CD8-positive, alpha-beta memory T cell (primary cell): ENCODE data around the gene CNIH1. TPM values are rescaled to one million over a fixed set of nuclear protein-coding genes. Genes with fewer than 3 reads are reported as not detected.
"Not testable (repeated sequence)": the region's sequence is repeated elsewhere in the genome, so short reads cannot be mapped to it uniquely, and the experiment has no call there.

Source experiments
- CTCF ChIA-PET: fragments of 350-600 bp; sonication (Branson Sonifier 250); formaldehyde crosslinking; loops from one replicate; lab custom pipeline; 2021; ENCODE audit warnings: antibody characterized with exemption; lab: Charles Lee
- POLR2A ChIA-PET: fragments of 350-600 bp; sonication (Branson Sonifier 250); formaldehyde crosslinking; loops from one replicate; lab custom pipeline; 2021; ENCODE audit warnings: antibody characterized with exemption; lab: Charles Lee
- DNase-seq, 5 donors: peaks; one replicate each; pipeline versions ENCODE4 v3.0.0 to v3.0.0-alpha.2; 2020 to 2022; ENCODE audit warnings: mixed read lengths in 1 of 5
- H3K27ac ChIP-seq: one replicate; pipeline ENCODE4 v1.7.0; 2013; ENCODE audit warnings: low read depth, mild to moderate bottlenecking, low read length, moderate library complexity
- H3K27me3 ChIP-seq: 2 replicates; pipeline ENCODE4 v1.7.0; 2013; ENCODE audit warnings: low read length, mild to moderate bottlenecking; ENCODE audit not compliant: insufficient read depth, poor library complexity, severe bottlenecking
- H3K36me3 ChIP-seq: 2 replicates; pipeline ENCODE4 v1.7.0; 2013; ENCODE audit warnings: mild to moderate bottlenecking, low read length, moderate library complexity; ENCODE audit not compliant: insufficient read depth
- H3K4me1 ChIP-seq: 2 replicates; pipeline ENCODE4 v1.7.0; 2013; ENCODE audit warnings: mild to moderate bottlenecking, low read length, moderate library complexity; ENCODE audit not compliant: insufficient read depth
- H3K4me3 ChIP-seq: 2 replicates; pipeline ENCODE4 v1.7.0; 2013; ENCODE audit warnings: mild to moderate bottlenecking, low read length
- H3K9me3 ChIP-seq: 2 replicates; pipeline ENCODE4 v1.7.0; 2013; ENCODE audit warnings: mild to moderate bottlenecking, low read length
- H3K27ac Mint-ChIP-seq, 8 donors: one replicate each; pipeline ENCODE4 v1.8.0; 2020 to 2021; ENCODE audit warnings: mixed read lengths in 8 of 8, mild to moderate bottlenecking in 6 of 8, inconsistent platforms in 3 of 8, moderate library complexity in 3 of 8
- H3K27me3 Mint-ChIP-seq, 2 donors: one replicate each; pipeline ENCODE4 v1.8.0; 2020 to 2021; ENCODE audit warnings: mixed read lengths in 2 of 2, mild to moderate bottlenecking in 1 of 2, moderate library complexity in 1 of 2
- H3K36me3 Mint-ChIP-seq, 3 donors: one replicate each; pipeline ENCODE4 v1.8.0; 2020 to 2021; ENCODE audit warnings: mixed read lengths in 3 of 3, inconsistent platforms in 1 of 3, mild to moderate bottlenecking in 1 of 3
- H3K4me1 Mint-ChIP-seq, 3 donors: one replicate each; pipeline ENCODE4 v1.8.0; 2020 to 2021; ENCODE audit warnings: mixed read lengths in 3 of 3, inconsistent platforms in 1 of 3, mild to moderate bottlenecking in 1 of 3
- H3K4me3 Mint-ChIP-seq, 7 donors: one replicate each; pipeline ENCODE4 v1.8.0; 2020 to 2021; ENCODE audit warnings: mixed read lengths in 7 of 7, mild to moderate bottlenecking in 6 of 7, moderate library complexity in 4 of 7, inconsistent platforms in 2 of 7
- H3K9me3 Mint-ChIP-seq, 5 donors: one replicate each; pipeline ENCODE4 v1.8.0; 2020 to 2022; ENCODE audit warnings: mixed read lengths in 5 of 5, mild to moderate bottlenecking in 3 of 5, moderate library complexity in 2 of 5, inconsistent platforms in 1 of 5
- polyA plus RNA-seq: library from polyadenylated mRNA; unstranded; fragments of 300-500 nt; fragmentation: Illumina TruSeq; gene quantifications from one replicate; pipeline ENCODE4 v1.2.3, GENCODE V29; 2021
- total RNA-seq, 2 experiments: library from RNA; stranded (reverse); gene quantifications; one replicate each; pipeline ENCODE4 v1.2.3, GENCODE V29; 2021

Gene CNIH1
- total and polyA plus RNA-seq, 3 experiments from 2014 or later, result 84.9 to 104 (median 87.1) TPM

GRCh38 chr14:54396493-54397335, 44.5 kb downstream of the CNIH1 start, which contains the start of gene CDKN3:
Gene CDKN3 (plus strand): TSS chr14:54397007. CDS start chr14:54397069, 62 bp downstream.
- ChIA-PET CTCF (interaction anchor here (0.8 to 1.7 kb wide), 10 partner anchors 9 to 378 kb away, joined by 3 to 5 read pairs (median 4); no protein-coding TSS in a partner anchor), POLR2A (interaction anchor here (1.5 kb wide), 1 partner anchor 9 kb away, joined by 3 read pairs; no protein-coding TSS in a partner anchor)
- peak within 1 kb of the TSS; percentile 82 to 91 (median 89) for H3K4me3 Mint-ChIP-seq

GRCh38 chr14:54396183-54396492, 45.0 kb downstream of the CNIH1 start:
- POLR2A ChIA-PET, result interaction anchor here (1.5 kb wide), 1 partner anchor 8 kb away, joined by 3 read pairs; no protein-coding TSS in a partner anchor
- Mint-ChIP-seq H3K36me3 (peaks cover 0 to 6% (median 0%) of the 10 kb centered on the region in 3 donors), H3K4me3 (peak overlapping the region; percentile 82 to 91 (median 89)), H3K9me3 (no peaks in the 10 kb centered on the region), H3K4me1 (peaks cover 20 to 28% (median 22%) of the 10 kb centered on the region in 3 donors), H3K27me3 (peaks cover 4 to 8% of the 10 kb centered on the region in 2 donors), H3K27ac (peak overlapping the region in 6 of 8 donors; percentile 60 to 89 (median 80))
- Histone ChIP-seq H3K4me3 (peak overlapping the region; percentile 62), H3K36me3 (no peaks in the 10 kb centered on the region), H3K9me3 (no peaks in the 10 kb centered on the region), H3K27ac (no peak overlapping the region), H3K4me1 (peaks cover 5% of the 10 kb centered on the region), H3K27me3 (peaks cover 3% of the 10 kb centered on the region)
- DNase-seq, result peak in 1 of 5 donors; percentile 46
- CTCF ChIA-PET, result interaction anchor here (0.8 to 1.7 kb wide), 5 partner anchors 9 to 48 kb away, joined by 3 to 5 read pairs (median 4); no protein-coding TSS in a partner anchor

More at GRCh38 chr14:54396493-54397335, 44.5 kb downstream of the CNIH1 start, which contains the start of gene CDKN3:
- Mint-ChIP-seq H3K27ac (peak within 1 kb of the TSS; percentile 43 to 89 (median 73)), H3K36me3 (peaks cover 0 to 6% (median 0%) of the 10 kb centered on the region in 3 donors), H3K9me3 (no peaks in the 10 kb centered on the region), H3K27me3 (peaks cover 0 to 2% of the 10 kb centered on the region in 2 donors), H3K4me1 (peaks cover 20 to 28% (median 22%) of the 10 kb centered on the region in 3 donors)
- no peaks in the 10 kb centered on the region for H3K9me3 ChIP-seq
- H3K36me3 ChIP-seq, result no peaks in the 10 kb centered on the region
- H3K27ac ChIP-seq, result peak within 1 kb of the TSS; percentile 39
- no peaks in the 10 kb centered on the region for H3K27me3 ChIP-seq
- H3K4me1 ChIP-seq, result peaks cover 5% of the 10 kb centered on the region
- peak within 1 kb of the TSS; percentile 70 for H3K4me3 ChIP-seq
- DNase-seq, result peak; percentile 96 to 97 (median 97)

GRCh38 chr14:54395716-54396115, 45.5 kb downstream of the CNIH1 start:
- Histone ChIP-seq H3K36me3 (no peaks in the 10 kb centered on the region), H3K4me1 (peaks cover 5% of the 10 kb centered on the region), H3K27ac (no peak overlapping the region), H3K4me3 (no peak overlapping the region), H3K9me3 (no peaks in the 10 kb centered on the region), H3K27me3 (peaks cover 4% of the 10 kb centered on the region)
- peaks cover 0 to 6% (median 0%) of the 10 kb centered on the region in 3 donors for H3K36me3 Mint-ChIP-seq
- ChIA-PET CTCF (interaction anchor here (0.8 to 1.2 kb wide), 2 partner anchors 8 to 36 kb away, joined by 3 to 4 read pairs; no protein-coding TSS in a partner anchor), POLR2A (no interaction called here)
- DNase-seq, result no peak
- peak overlapping the region in 1 of 8 donors; percentile 17 for H3K27ac Mint-ChIP-seq
- peak overlapping the region in 5 of 7 donors; percentile 14 to 91 (median 39) for H3K4me3 Mint-ChIP-seq
- H3K27me3 Mint-ChIP-seq, result peaks cover 5 to 10% of the 10 kb centered on the region in 2 donors
- H3K9me3 Mint-ChIP-seq, result no peaks in the 10 kb centered on the region
- peaks cover 20 to 28% (median 22%) of the 10 kb centered on the region in 3 donors for H3K4me1 Mint-ChIP-seq

- CTCF ChIA-PET, result no interaction called here
- peak overlapping the region in 1 of 7 donors; percentile 15 for H3K4me3 Mint-ChIP-seq
Measured at GRCh38 chr14:54395284-54395683, 45.9 kb downstream of the CNIH1 start.

GRCh38 chr14:54394596-54394995, 46.6 kb downstream of the CNIH1 start:
- Histone ChIP-seq H3K9me3 (no peaks in the 10 kb centered on the region), H3K4me3 (no peak overlapping the region), H3K36me3 (no peaks in the 10 kb centered on the region), H3K27ac (no peak overlapping the region), H3K27me3 (peaks cover 4% of the 10 kb centered on the region), H3K4me1 (peaks cover 5% of the 10 kb centered on the region)
- ChIA-PET CTCF (no interaction called here), POLR2A (no interaction called here)
- Mint-ChIP-seq H3K36me3 (peaks cover 0 to 6% (median 0%) of the 10 kb centered on the region in 3 donors), H3K4me3 (no peak overlapping the region), H3K27ac (no peak overlapping the region), H3K4me1 (peaks cover 20 to 28% (median 22%) of the 10 kb centered on the region in 3 donors), H3K27me3 (peaks cover 5 to 13% of the 10 kb centered on the region in 2 donors), H3K9me3 (no peaks in the 10 kb centered on the region)
- DNase-seq, result no peak

More at GRCh38 chr14:54395284-54395683, 45.9 kb downstream of the CNIH1 start:
- Mint-ChIP-seq H3K27me3 (peaks cover 5 to 13% of the 10 kb centered on the region in 2 donors), H3K4me1 (peaks cover 20 to 28% (median 22%) of the 10 kb centered on the region in 3 donors), H3K27ac (no peak overlapping the region), H3K36me3 (peaks cover 0 to 6% (median 0%) of the 10 kb centered on the region in 3 donors), H3K9me3 (no peaks in the 10 kb centered on the region)
- no peak for DNase-seq
- H3K36me3 ChIP-seq, result no peaks in the 10 kb centered on the region
- POLR2A ChIA-PET, result no interaction called here
- H3K4me1 ChIP-seq, result peaks cover 5% of the 10 kb centered on the region
- H3K9me3 ChIP-seq, result no peaks in the 10 kb centered on the region
- no peak overlapping the region for H3K27ac ChIP-seq
- H3K4me3 ChIP-seq, result no peak overlapping the region
- H3K27me3 ChIP-seq, result peaks cover 4% of the 10 kb centered on the region

GRCh38 chr14:54392986-54393884, 47.9 kb downstream of the CNIH1 start:
- H3K4me1 Mint-ChIP-seq, result peaks cover 14 to 16% (median 16%) of the 10 kb centered on the region in 3 donors
- H3K4me3 ChIP-seq, H3K36me3 ChIP-seq, H3K27ac Mint-ChIP-seq, H3K9me3 Mint-ChIP-seq, CTCF ChIA-PET, H3K4me3 Mint-ChIP-seq, H3K27me3 ChIP-seq, H3K27ac ChIP-seq, H3K9me3 ChIP-seq, H3K36me3 Mint-ChIP-seq, POLR2A ChIA-PET, DNase-seq, H3K4me1 ChIP-seq: not testable (repeated sequence)
- H3K27me3 Mint-ChIP-seq, result peaks cover 10 to 22% of the 10 kb centered on the region in 2 donors

GRCh38 chr14:54392131-54392859, 48.9 kb downstream of the CNIH1 start:
- Mint-ChIP-seq H3K36me3 (peaks cover 0 to 6% (median 0%) of the 10 kb centered on the region in 3 donors), H3K27me3 (peaks cover 10 to 31% of the 10 kb centered on the region in 2 donors), H3K4me1 (peaks cover 6 to 7% (median 6%) of the 10 kb centered on the region in 3 donors), H3K27ac (no peak overlapping the region), H3K9me3 (no peaks in the 10 kb centered on the region), H3K4me3 (no peak overlapping the region)
- H3K36me3 ChIP-seq, result no peaks in the 10 kb centered on the region
- no peak for DNase-seq
- no peaks in the 10 kb centered on the region for H3K9me3 ChIP-seq
- ChIA-PET POLR2A (no interaction called here), CTCF (no interaction called here)
- H3K27me3 ChIP-seq, result peaks cover 10% of the 10 kb centered on the region
- no peak overlapping the region for H3K27ac ChIP-seq
- peaks cover under 1% of the 10 kb centered on the region for H3K4me1 ChIP-seq
- H3K4me3 ChIP-seq, result no peak overlapping the region
